HL-60/S4 treated with retinoic acid at 250 ng/mL for 4 days and 3 days (cell line): ENCODE measurements around the gene HS3ST3B1.

Experiments
- in situ Hi-C: fragments of 300-500 bp; cut with MboI; formaldehyde crosslinking; loops from 2 replicates; pipeline ENCODE4 v1.7.0; 2022; ENCODE audit warnings: low sequenced_read_pairs

HS3ST3B1 gene

GRCh38 chr17:14302431-14303099 is 1.7 kb downstream of the HS3ST3B1 start:
- in situ Hi-C loops, result loop anchor here (25.0 kb wide), 2 partner anchors 635 to 715 kb away; no protein-coding TSS in a partner anchor

- in situ Hi-C loops, result loop anchor here (25.0 kb wide), 2 partner anchors 634 to 716 kb away; no protein-coding TSS in a partner anchor
Observed at GRCh38 chr17:14303343-14304221, 2.7 kb downstream of the HS3ST3B1 start.

GRCh38 chr17:14304222-14304772 is 3.4 kb downstream of the HS3ST3B1 start:
- in situ Hi-C loops, result loop anchor here (25.0 kb wide), 2 partner anchors 633 to 717 kb away; no protein-coding TSS in a partner anchor

GRCh38 chr17:14304773-14305517 is 4.1 kb downstream of the HS3ST3B1 start:
- in situ Hi-C loops, result loop anchor here (25.0 kb wide), 2 partner anchors 632 to 718 kb away; no protein-coding TSS in a partner anchor

GRCh38 chr17:14305785-14306496 is 5.1 kb downstream of the HS3ST3B1 start:
- in situ Hi-C loops, result loop anchor here (25.0 kb wide), 2 partner anchors 631 to 719 kb away; no protein-coding TSS in a partner anchor

GRCh38 chr17:14306596-14306995 is 5.7 kb downstream of the HS3ST3B1 start:
- in situ Hi-C loops, result loop anchor here (25.0 kb wide), 2 partner anchors 631 to 719 kb away; no protein-coding TSS in a partner anchor

- in situ Hi-C loops, result loop anchor here (25.0 kb wide), 2 partner anchors 630 to 720 kb away; no protein-coding TSS in a partner anchor
Observed at GRCh38 chr17:14307560-14308024, 6.7 kb downstream of the HS3ST3B1 start.

GRCh38 chr17:14308636-14308964 is 7.7 kb downstream of the HS3ST3B1 start:
- in situ Hi-C loops, result loop anchor here (25.0 kb wide), 2 partner anchors 629 to 721 kb away; no protein-coding TSS in a partner anchor

GRCh38 chr17:14308965-14309879 is 8.3 kb downstream of the HS3ST3B1 start:
- in situ Hi-C loops, result loop anchor here (25.0 kb wide), 2 partner anchors 628 to 722 kb away; no protein-coding TSS in a partner anchor

- in situ Hi-C loops, result loop anchor here (25.0 kb wide), 2 partner anchors 627 to 723 kb away; no protein-coding TSS in a partner anchor
Observed at GRCh38 chr17:14310101-14310500, 9.2 kb downstream of the HS3ST3B1 start.

GRCh38 chr17:14310605-14311004 is 9.7 kb downstream of the HS3ST3B1 start:
- in situ Hi-C loops, result loop anchor here (25.0 kb wide), 2 partner anchors 627 to 723 kb away; no protein-coding TSS in a partner anchor

GRCh38 chr17:14311186-14311705 is 10.4 kb downstream of the HS3ST3B1 start:
- in situ Hi-C loops, result loop anchor here (25.0 kb wide), 2 partner anchors 626 to 724 kb away; no protein-coding TSS in a partner anchor

GRCh38 chr17:14311981-14312380 is 11.1 kb downstream of the HS3ST3B1 start:
- in situ Hi-C loops, result loop anchor here (25.0 kb wide), 2 partner anchors 625 to 725 kb away; no protein-coding TSS in a partner anchor

- in situ Hi-C loops, result loop anchor here (25.0 kb wide), 2 partner anchors 625 to 725 kb away; no protein-coding TSS in a partner anchor
Observed at GRCh38 chr17:14312522-14312921, 11.6 kb downstream of the HS3ST3B1 start.

GRCh38 chr17:14316126-14316832 is 15.4 kb downstream of the HS3ST3B1 start:
- in situ Hi-C loops, result loop anchor here (25.0 kb wide), 2 partner anchors 621 to 729 kb away; no protein-coding TSS in a partner anchor

GRCh38 chr17:14317383-14317782 is 16.5 kb downstream of the HS3ST3B1 start:
- in situ Hi-C loops, result loop anchor here (25.0 kb wide), 2 partner anchors 620 to 730 kb away; no protein-coding TSS in a partner anchor
